ENCODE results near the gene STARD9.

- no peak for TF ChIP-seq CTCF (IDR thresholded peaks at IDR 0.05)
- no peak for TF ChIP-seq POLR2A (IDR thresholded peaks at IDR 0.05)
These were observed 141.2 kb downstream of the STARD9 start for GRCh38 chr15:42716626-42717025.
